NCI-H146 treated with DMSO at 0.1 percent for 48 hours (cell line): ENCODE data around the gene ZNF12.

Source experiments
- DNase-seq: peaks from one replicate; lab custom pipeline; 2025; ENCODE audit not compliant: unreplicated experiment; lab: John Stamatoyannopoulos, UW

The ZNF12 gene

GRCh38 chr7:6648066-6648814 lies 58.5 kb downstream of the ZNF12 start:
- DNase-seq = no peak

GRCh38 chr7:6647541-6647940 lies 59.2 kb downstream of the ZNF12 start:
- no peak for DNase-seq

GRCh38 chr7:6647080-6647479 lies 59.7 kb downstream of the ZNF12 start:
- DNase-seq = no peak

GRCh38 chr7:6646465-6646864 lies 60.3 kb downstream of the ZNF12 start:
- DNase-seq = no peak

GRCh38 chr7:6644728-6645127 lies 62.0 kb downstream of the ZNF12 start:
- no peak for DNase-seq

GRCh38 chr7:6643915-6644625 lies 62.7 kb downstream of the ZNF12 start:
- no peak for DNase-seq

GRCh38 chr7:6642861-6643640 lies 63.7 kb downstream of the ZNF12 start:
- DNase-seq = no peak

- no peak for DNase-seq
Observed at GRCh38 chr7:6642239-6642839, 64.4 kb downstream of the ZNF12 start.

- no peak for DNase-seq
Observed at GRCh38 chr7:6641305-6642035, 65.3 kb downstream of the ZNF12 start.

- no peak for DNase-seq
Observed at GRCh38 chr7:6640246-6640721, 66.5 kb downstream of the ZNF12 start.

GRCh38 chr7:6639627-6640026 lies 67.1 kb downstream of the ZNF12 start:
- no peak for DNase-seq

GRCh38 chr7:6639032-6639431 lies 67.7 kb downstream of the ZNF12 start:
- DNase-seq = no peak
